SIG-M5 treated with dmso at 0.1 percent for 504 hours (cell line): ENCODE results near the gene TMEFF2.

Experiments
- DNase-seq: peaks from one replicate; lab custom pipeline; 2025; ENCODE audit not compliant: unreplicated experiment; lab: John Stamatoyannopoulos, UW

TMEFF2 gene

DNA sequence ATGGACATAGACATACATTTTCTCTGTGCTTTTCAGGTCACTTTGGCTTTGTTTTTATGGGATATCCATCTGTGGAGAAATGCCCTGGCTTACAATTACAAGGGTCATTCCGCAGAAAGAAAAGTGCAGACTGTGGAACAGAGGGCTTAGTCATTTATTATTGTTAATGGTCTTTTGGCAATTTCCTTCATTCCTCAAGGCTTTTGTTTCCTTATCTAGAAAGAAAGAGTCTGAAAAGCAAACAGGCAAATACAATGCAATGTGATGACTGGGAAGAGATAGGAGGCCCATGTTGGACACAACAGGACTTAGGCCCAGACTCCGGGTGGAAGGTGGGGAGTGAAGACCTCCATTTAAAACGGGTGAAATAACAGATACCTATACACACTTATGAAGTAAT, 218.3 kb downstream of the TMEFF2 start:
- DNase-seq = no peak

DNA sequence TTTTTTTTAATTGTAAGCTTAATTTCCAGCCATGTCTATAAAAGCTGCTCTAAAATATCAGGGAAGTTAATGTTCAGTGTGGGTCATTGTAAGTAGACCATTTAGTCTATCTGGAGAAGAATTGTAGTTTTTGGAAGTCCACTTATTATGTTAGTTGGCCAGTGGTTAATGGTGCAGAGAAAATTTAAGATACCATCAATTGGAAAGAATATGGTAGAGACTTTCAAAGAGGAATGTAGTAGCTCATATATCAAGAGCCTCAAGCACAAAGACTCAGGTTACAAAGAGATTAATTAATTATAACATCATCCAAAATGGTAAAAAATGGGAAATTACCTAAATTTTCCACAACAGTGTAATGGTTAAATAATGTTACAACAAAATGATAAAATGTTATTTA, 220.1 kb downstream of the TMEFF2 start:
- DNase-seq = no peak

- no peak for DNase-seq
These were observed 223.9 kb downstream of the TMEFF2 start for GRCh38 chr2:191970867-191971266.

- no peak for DNase-seq
These were observed 226.6 kb downstream of the TMEFF2 start for GRCh38 chr2:191968120-191968519.

DNA sequence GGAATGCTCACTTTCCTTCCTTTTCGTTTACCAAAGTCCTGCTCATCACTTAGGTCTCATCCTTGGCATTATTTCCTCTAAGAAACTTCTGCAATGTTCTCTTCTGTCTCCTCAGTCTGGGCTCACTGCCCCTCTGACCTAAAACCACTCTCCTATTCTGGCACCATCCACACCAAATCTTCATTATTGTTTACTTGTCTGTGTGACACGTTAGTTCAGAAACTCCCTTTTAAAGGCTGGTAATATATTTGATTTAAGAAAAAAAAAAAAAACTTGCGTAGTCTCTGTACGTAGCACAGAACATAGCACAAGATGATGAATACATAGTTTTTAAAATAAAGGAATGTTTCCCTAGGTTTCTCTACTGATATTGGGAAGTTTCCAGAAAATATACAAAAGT, 229.0 kb downstream of the TMEFF2 start:
- DNase-seq = no peak

DNA sequence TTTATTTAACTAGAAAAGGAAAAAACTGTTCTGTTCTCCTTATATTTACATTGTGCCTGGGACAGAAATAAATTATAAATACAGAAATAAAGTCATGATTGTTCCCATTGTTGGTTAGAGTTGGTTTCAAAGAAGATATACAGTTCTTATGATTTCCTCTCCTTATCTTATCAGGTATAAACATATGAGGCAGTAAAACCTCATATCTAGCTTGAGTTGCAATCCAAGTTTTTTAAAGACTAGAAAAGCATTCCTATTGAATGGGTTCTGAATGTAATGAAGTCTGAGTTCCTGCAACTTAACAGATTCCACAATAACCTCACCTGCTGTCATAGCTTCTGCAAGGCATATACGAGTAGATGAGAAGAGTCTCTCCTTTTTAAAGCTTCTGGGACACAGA, 233.2 kb downstream of the TMEFF2 start:
- no peak for DNase-seq

- no peak for DNase-seq
These were observed 235.5 kb downstream of the TMEFF2 start for GRCh38 chr2:191959209-191959608.

DNA sequence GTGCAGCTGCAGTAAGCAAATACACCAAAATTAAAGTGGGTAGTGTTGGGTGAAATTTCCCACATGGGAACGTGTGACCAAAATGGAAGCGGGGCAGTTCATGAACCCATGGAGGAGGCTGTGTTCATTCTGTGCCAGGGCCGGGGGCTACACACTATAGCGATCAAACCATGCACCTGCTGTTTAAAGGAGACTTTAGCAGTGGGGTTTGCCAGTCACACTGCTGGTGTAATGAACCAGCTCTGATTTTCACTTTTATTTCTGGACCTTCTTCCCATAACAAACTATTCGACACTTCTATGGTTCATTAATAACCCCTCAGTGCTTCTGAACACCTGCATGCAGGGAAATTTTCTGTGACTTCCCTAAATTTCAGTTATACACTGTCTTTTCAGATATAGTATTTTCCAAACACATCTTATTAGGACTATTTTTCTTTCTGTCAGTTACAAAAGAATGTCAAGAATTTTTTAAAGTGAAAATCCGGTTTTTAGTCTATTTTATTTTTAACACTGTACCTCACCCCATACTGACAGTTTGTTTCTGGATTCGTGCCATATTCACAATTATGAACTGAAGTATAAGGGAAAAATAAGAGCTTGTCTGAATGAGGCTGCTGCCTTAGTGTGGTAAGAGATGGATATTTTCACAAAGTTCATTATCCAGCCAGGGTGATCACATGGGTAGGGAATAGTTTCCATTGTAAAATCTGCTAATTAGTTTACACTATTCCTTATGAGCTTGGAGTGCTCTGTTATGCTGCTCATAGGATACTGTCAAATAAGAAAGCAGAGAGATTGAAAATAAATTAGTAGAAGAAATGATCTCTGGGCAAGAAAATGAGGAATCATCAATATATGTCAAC, 236.5 kb downstream of the TMEFF2 start:
- no peak for DNase-seq

- no peak for DNase-seq
These were observed 240.3 kb downstream of the TMEFF2 start for GRCh38 chr2:191954451-191954850.

DNA sequence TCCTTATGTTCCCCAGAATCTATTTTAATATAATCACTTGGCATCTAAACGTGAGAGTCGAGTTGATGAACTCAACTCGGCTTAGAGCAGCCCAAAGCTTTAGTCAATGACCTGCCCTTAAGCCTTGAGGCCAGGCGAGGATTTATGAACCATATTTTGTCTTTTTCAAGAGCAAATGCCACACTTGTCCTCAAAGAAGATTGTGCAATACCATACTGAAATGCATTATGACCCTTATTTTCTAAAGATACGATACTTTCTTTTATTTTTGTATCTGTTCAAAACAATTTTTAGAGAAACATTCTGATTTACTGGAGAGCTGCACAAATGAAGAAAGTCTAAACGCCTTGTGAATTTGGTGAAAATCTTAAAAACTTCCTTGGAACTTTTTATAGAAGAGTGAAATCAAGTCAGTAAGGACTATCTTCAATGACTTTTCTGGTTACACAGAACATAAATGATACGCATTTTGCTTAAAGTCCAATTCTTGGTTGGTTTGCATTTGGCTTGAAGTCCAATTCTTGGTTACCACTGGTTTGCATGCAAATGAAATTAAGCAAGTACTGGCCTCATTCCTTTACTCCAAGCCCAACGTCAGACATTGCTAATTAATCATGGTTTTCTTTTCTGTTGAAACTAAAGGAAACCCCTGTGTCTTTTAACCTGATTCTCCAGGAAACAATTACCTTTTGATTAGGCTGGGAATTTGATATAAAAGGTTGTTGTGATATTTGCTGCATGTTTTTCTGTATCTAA, 242.0 kb downstream of the TMEFF2 start:
- no peak for DNase-seq

- DNase-seq = no peak
These were observed 242.9 kb downstream of the TMEFF2 start for GRCh38 chr2:191951832-191952231.

DNA sequence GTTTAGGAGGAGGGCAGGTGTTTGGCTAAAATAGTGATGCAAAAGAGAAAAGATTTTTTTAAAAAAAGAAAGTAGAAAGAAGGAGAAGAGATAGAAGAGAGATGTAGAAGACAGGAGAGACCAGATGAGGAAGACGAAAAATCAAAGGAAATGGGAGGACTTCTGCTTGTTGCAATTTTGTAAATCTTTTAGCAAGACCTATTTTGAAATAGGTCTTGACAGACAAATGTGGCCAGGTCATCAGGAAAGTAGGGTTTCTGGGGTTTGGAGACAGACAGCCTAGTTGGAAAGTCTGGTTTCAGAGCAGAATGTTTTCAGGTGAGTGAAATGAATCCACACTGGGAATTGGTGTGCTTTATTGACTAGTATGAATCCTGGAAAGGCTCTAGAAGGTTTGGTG, 243.4 kb downstream of the TMEFF2 start:
- no peak for DNase-seq

DNA sequence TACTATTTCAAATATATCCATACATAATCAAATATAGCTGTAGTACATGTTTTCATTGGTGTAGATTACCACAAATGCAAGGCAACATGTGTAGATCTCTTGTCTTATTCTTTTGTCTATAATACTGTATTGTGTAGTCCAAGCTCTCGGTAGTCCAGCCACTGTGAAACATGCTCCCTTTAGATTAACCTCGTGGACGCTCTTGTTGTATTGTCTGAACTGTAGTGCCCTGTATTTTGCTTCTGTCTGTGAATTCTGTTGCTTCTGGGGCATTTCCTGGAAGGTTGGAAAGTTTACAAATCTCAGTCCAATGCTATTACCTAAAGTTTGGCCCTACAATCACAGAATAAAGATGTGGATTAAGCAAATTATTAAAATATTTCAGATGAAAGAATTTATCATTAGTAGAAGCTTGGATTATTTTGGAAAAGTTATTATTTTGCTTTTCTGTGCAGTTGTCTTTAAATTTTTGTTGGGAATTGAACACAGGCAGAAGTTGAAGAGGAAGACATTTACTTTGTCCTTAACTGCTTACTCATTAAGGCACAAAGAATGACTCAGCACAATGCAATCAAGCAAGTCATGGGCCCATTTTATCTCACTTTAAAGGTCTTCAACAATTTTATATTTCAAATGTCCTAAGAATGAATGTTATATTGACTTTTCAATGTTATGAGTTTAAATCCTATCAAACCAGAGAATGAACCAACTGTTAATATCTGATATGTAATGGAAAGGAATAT, 244.4 kb downstream of the TMEFF2 start:
- no peak for DNase-seq

DNA sequence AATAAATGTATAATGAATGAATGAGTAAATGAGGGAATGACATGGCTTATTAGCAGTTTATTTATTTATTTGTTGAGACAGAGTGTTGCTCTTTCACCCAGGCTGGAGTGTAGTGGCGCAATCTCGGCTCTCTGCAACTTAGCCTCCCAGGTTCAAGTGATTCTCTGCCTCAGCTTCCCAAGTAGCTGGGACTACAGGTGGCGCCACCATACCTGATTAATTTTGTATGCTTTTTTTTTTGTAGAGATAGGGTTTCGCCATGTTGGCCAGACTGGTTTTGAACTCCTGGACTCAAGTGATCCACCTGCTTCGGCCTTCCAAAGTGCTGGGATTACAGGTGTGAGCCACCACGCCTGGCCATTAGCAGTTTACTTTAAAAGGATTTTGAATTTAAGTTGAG, 247.5 kb downstream of the TMEFF2 start:
- DNase-seq = no peak

DNA sequence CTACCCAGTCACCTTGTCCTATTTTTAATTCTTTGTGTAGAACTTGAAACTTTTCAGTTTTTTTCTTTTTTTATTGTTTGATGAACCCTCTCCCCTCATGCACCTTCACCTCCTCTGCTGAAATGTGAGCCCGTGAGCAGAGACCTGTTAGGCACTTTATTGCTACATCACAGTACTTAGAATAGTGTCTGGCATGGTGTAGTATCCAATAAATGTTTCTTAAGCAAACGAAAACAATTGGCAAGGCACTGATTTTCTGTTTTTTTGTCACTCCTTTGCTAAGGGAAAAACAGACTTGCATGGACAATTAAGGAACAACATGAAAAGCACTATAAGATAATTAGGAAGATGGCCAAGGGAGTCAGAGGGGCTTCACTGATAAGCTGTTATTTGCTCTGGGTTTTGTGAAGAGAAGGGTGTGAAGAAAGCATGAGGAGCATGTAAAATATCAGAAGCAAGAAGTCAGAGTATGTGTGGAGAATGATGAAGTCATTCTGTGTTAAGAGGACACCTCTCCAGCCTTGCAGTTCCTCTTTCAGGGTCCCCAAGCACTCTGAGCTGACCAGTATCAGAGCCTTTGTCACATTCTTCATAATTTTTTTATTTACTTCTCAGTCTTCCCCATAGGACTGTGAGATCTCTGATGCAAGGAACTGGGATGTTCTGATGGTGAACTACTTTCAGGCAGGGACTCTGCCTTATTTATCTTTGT, 248.1 kb downstream of the TMEFF2 start:
- no peak for DNase-seq

DNA sequence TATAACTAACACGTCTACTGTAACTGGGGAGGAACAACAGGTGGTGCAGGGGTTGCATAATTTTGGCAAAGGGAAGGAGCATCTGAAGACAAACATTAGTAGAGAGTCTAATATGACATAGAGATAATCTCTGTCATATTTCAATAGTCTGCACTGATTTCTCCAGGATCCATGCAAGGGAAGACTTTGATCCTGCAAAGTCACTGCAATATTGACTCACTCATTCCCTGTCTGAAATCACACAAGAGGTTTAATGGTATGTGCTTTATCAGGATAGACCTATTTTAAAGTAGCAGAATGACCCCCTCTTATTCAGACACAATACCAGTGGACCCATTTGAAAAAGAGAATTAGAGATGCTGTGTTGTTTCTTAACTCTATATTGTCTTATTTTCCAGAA, 249.1 kb downstream of the TMEFF2 start:
- no peak for DNase-seq

DNA sequence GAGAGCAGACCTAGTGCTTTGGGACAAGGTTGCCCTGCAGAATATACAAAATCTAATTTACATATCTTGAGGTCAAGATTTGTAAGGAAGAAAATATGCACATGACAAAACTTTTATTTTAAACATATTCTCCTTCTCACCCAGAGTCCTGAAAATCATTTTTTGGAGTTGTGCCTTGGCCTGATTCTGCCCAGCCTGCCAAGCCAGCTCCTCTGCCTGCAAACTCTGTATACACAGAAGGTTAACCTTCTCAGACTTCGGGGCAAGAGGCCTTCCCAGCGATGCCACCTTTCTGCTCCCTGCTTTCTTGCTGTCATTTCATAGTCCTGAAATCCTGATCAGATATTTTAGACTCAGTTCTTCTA, 252.0 kb downstream of the TMEFF2 start:
- no peak for DNase-seq

DNA sequence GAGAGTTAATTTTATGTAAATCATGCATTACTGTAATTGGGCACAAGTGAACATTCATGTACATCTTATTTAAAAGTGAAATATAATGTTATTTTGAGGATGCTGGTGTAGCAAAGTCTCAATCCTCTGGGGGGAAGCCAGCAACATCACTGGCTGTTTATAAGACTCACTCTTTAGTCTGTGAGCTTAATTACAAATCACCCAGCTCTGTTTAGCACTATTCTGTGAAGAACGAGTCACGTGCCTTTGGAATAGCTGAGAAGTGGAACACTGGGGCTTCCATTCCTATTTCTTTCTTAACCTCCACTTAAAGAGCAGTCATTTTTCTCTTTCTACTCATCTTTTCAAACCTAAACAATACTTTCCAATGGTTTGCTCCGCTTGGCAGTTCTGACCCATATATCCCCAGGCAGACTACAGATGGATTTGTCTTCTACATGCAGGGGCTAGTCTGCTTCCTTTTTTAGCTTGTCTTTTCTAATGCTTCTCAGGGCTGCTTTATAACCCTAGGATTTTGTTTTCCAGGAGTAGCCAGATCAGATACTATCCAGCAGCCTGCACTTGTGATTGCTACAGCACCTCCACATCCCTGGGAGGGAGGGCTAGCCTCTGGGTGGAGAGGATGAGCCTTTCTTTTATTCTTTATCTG, 252.5 kb downstream of the TMEFF2 start:
- no peak for DNase-seq

GRCh38 chr2:191941376-191941929, 253.3 kb downstream of the TMEFF2 start:
- DNase-seq = no peak

DNA sequence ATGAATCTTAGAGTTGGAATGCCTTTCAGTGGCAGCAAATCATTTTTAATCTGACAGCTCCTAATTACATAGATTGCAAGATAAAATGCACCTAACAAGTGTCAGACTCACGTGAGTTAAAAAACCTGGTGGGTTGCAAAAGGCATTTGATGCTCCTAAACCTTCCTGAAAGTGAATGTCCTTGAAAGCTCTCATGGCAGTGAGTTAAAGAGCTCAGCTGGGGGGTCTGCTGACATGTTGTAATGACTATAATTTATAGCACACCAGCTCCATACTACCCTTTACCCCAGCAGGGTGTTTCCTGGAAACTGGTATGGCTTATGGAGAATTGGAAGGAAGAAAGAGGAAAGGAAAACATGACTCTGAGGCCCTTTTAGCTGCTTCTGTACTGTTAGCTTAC, 256.0 kb downstream of the TMEFF2 start:
- DNase-seq = no peak
